Trophoblast cell (in vitro differentiated cells and primary cell): Measurements from ENCODE around the gene ANKRD30B.
"Not testable (repeated sequence)": the region's sequence is repeated elsewhere in the genome, so short reads cannot be mapped to it uniquely, and the experiment has no call there.

Experiments used
- DNase-seq, 2 donors: peaks; one replicate each; pipeline ENCODE4 v3.0.0-alpha.2; 2016
- H2AFZ ChIP-seq: 2 replicates; pipeline ENCODE4 v1.6.1; 2013; ENCODE audit warnings: low read length, moderate library complexity, mild to moderate bottlenecking; ENCODE audit not compliant: insufficient read depth, poor library complexity
- H2AK5ac ChIP-seq: 2 replicates; pipeline ENCODE4 v1.6.1; 2013; ENCODE audit warnings: mild to moderate bottlenecking, low read length
- H2BK120ac ChIP-seq: 2 replicates; pipeline ENCODE4 v1.6.1; 2013; ENCODE audit warnings: low read length, mild to moderate bottlenecking, moderate library complexity; ENCODE audit not compliant: insufficient read depth, poor library complexity
- H2BK12ac ChIP-seq: 2 replicates; pipeline ENCODE4 v1.6.1; 2013; ENCODE audit warnings: mild to moderate bottlenecking, low read length, moderate library complexity
- H2BK5ac ChIP-seq: 2 replicates; pipeline ENCODE4 v1.6.1; 2013; ENCODE audit warnings: low read length, low read depth, moderate library complexity, mild to moderate bottlenecking; ENCODE audit not compliant: poor library complexity
- H3K14ac ChIP-seq: 2 replicates; pipeline ENCODE4 v1.6.1; 2013; ENCODE audit warnings: mild to moderate bottlenecking, low read length
- H3K18ac ChIP-seq: 2 replicates; pipeline ENCODE4 v1.6.1; 2013; ENCODE audit warnings: mild to moderate bottlenecking, low read length
- H3K23ac ChIP-seq: 2 replicates; pipeline ENCODE4 v1.6.1; 2013; ENCODE audit warnings: low read length
- H3K27ac ChIP-seq: 2 replicates; pipeline ENCODE4 v1.5.1; 2013; ENCODE audit warnings: low read depth, mild to moderate bottlenecking, inconsistent platforms, low read length, moderate library complexity
- H3K27me3 ChIP-seq: 2 replicates; pipeline ENCODE4 v1.6.1; 2013; ENCODE audit warnings: inconsistent platforms, mild to moderate bottlenecking, low read length, moderate library complexity; ENCODE audit not compliant: insufficient read depth
- H3K36me3 ChIP-seq, 2 experiments: 1 replicate in 1 of 2; 2 replicates in 1 of 2; pipeline ENCODE4 v1.6.1; 2013; ENCODE audit warnings: low read length in 2 of 2, mild to moderate bottlenecking in 2 of 2, moderate library complexity in 1 of 2; ENCODE audit not compliant: insufficient read depth in 2 of 2, control insufficient read depth in 1 of 2
- H3K4ac ChIP-seq: 2 replicates; pipeline ENCODE4 v1.6.1; 2013; ENCODE audit warnings: low read depth, mild to moderate bottlenecking, low read length, moderate library complexity
- H3K4me1 ChIP-seq, 2 experiments: 1 replicate in 1 of 2; 2 replicates in 1 of 2; pipeline ENCODE4 v1.6.1; 2013; ENCODE audit warnings: low read length in 2 of 2, mild to moderate bottlenecking in 2 of 2, moderate library complexity in 1 of 2; ENCODE audit not compliant: insufficient read depth in 2 of 2, control insufficient read depth in 1 of 2
- H3K4me2 ChIP-seq: 2 replicates; pipeline ENCODE4 v1.6.1; 2013; ENCODE audit warnings: inconsistent platforms, mild to moderate bottlenecking, low read length, moderate library complexity
- H3K4me3 ChIP-seq: 2 replicates; pipeline ENCODE4 v1.5.1; 2013; ENCODE audit warnings: mild to moderate bottlenecking, low read depth, low read length, inconsistent platforms
- H3K79me1 ChIP-seq: one replicate; pipeline ENCODE4 v1.6.1; 2013; ENCODE audit warnings: low read length
- H3K79me2 ChIP-seq: 2 replicates; pipeline ENCODE4 v1.6.1; 2013; ENCODE audit warnings: low read length, mild to moderate bottlenecking; ENCODE audit not compliant: control insufficient read depth, insufficient read depth, poor library complexity
- H3K9ac ChIP-seq: 2 replicates; pipeline ENCODE4 v1.6.1; 2013; ENCODE audit warnings: mild to moderate bottlenecking, low read length
- H3K9me3 ChIP-seq: 2 replicates; pipeline ENCODE4 v1.6.1; 2013; ENCODE audit warnings: low read depth, mild to moderate bottlenecking, control low read depth, inconsistent platforms, low read length; ENCODE audit not compliant: insufficient read depth
- H4K12ac ChIP-seq: 2 replicates; pipeline ENCODE4 v1.6.1; 2013; ENCODE audit warnings: low read depth, mild to moderate bottlenecking, low read length, moderate library complexity
- H4K8ac ChIP-seq: 2 replicates; pipeline ENCODE4 v1.6.1; 2013; ENCODE audit warnings: low read depth, mild to moderate bottlenecking, low read length, moderate library complexity
- H4K91ac ChIP-seq: one replicate; pipeline ENCODE4 v1.6.1; 2013; ENCODE audit warnings: low read depth, mild to moderate bottlenecking, low read length, moderate library complexity
- WGBS: extraction: QIAGEN DNeasy Blood & Tissue Kit; methylation state at CpG from one replicate; pipeline ENCODE4 v1.1.7; 2013; ENCODE audit warnings: missing lambda C conversion rate; ENCODE audit not compliant: insufficient read length, insufficient coverage; ENCODE audit errors: extremely low coverage; 5-methylcytosine and 5-hydroxymethylcytosine counted together

ANKRD30B gene

GRCh38 chr18:14739056-14739455 is 8.9 kb upstream of the ANKRD30B start:
- not testable (repeated sequence) for H3K4me1 ChIP-seq, H3K4me3 ChIP-seq, H2AK5ac ChIP-seq, H3K23ac ChIP-seq, H3K4me2 ChIP-seq, H2AFZ ChIP-seq, H4K12ac ChIP-seq, H2BK120ac ChIP-seq, H3K36me3 ChIP-seq, H3K79me1 ChIP-seq, H3K14ac ChIP-seq, H4K91ac ChIP-seq, H3K27me3 ChIP-seq, H3K9ac ChIP-seq, H3K4ac ChIP-seq, H3K79me2 ChIP-seq, H3K27ac ChIP-seq, H2BK5ac ChIP-seq, H3K9me3 ChIP-seq, H4K8ac ChIP-seq, H3K18ac ChIP-seq, H2BK12ac ChIP-seq, DNase-seq
- WGBS: no CpG with 5 or more reads among the region's 1 CpG

GRCh38 chr18:14746897-14747296 is 1.1 kb upstream of the ANKRD30B start:
- Histone ChIP-seq H2AK5ac (no peak overlapping the region), H3K79me1 (no peaks in the 10 kb centered on the region), H2BK5ac (no peak overlapping the region), H4K8ac (no peak overlapping the region), H3K18ac (no peak overlapping the region), H3K9ac (no peak overlapping the region), H2AFZ (no peak overlapping the region), H3K79me2 (no peaks in the 10 kb centered on the region), H3K23ac (no peak overlapping the region), H3K4ac (no peak overlapping the region), H4K91ac (no peak overlapping the region), H3K14ac (no peak overlapping the region), H3K4me3 (no peak overlapping the region), H3K36me3 (no peaks in the 10 kb centered on the region), H3K27ac (no peak overlapping the region), H3K9me3 (peaks cover 21% of the 10 kb centered on the region), H2BK12ac (no peak overlapping the region), H4K12ac (no peak overlapping the region), H2BK120ac (no peak overlapping the region), H3K4me2 (no peak overlapping the region), H3K27me3 (no peaks in the 10 kb centered on the region), H3K4me1 (no peaks in the 10 kb centered on the region)
- no peak for DNase-seq
- no CpG with 5 or more reads among the region's 18 CpGs for WGBS

GRCh38 chr18:14748496-14748895 is 524 bp downstream of the ANKRD30B start:
- Histone ChIP-seq H3K4ac (no peak overlapping the region), H3K27me3 (no peaks in the 10 kb centered on the region), H3K14ac (no peak overlapping the region), H4K91ac (no peak overlapping the region), H2AK5ac (no peak overlapping the region), H3K79me1 (no peaks in the 10 kb centered on the region), H3K36me3 (no peaks in the 10 kb centered on the region), H3K4me1 (no peaks in the 10 kb centered on the region), H3K18ac (no peak overlapping the region), H3K23ac (no peak overlapping the region), H3K4me3 (no peak overlapping the region), H2AFZ (no peak overlapping the region), H4K8ac (no peak overlapping the region), H3K9me3 (peaks cover 21% of the 10 kb centered on the region), H2BK12ac (no peak overlapping the region), H3K79me2 (no peaks in the 10 kb centered on the region), H3K9ac (no peak overlapping the region), H2BK120ac (no peak overlapping the region), H2BK5ac (no peak overlapping the region), H3K4me2 (no peak overlapping the region), H3K27ac (no peak overlapping the region), H4K12ac (no peak overlapping the region)
- WGBS: no CpG with 5 or more reads among the region's 15 CpGs
- DNase-seq: no peak

GRCh38 chr18:14763566-14763965 is 15.6 kb downstream of the ANKRD30B start:
- H3K14ac ChIP-seq, DNase-seq, H3K9ac ChIP-seq, H4K8ac ChIP-seq, H3K9me3 ChIP-seq, H3K27ac ChIP-seq, H3K4me1 ChIP-seq, H3K4me3 ChIP-seq, H2BK12ac ChIP-seq, H2AFZ ChIP-seq, H3K4ac ChIP-seq, H3K23ac ChIP-seq, H4K12ac ChIP-seq, H3K4me2 ChIP-seq, H2AK5ac ChIP-seq, H2BK120ac ChIP-seq, H3K36me3 ChIP-seq, H3K79me2 ChIP-seq, H3K18ac ChIP-seq, H3K27me3 ChIP-seq, H4K91ac ChIP-seq, H3K79me1 ChIP-seq, H2BK5ac ChIP-seq: not testable (repeated sequence)
- no CpG with 5 or more reads among the region's 5 CpGs for WGBS
